LNCaP clone FGC (cell line): ENCODE data around the gene USP24.

ENCODE experiments used
- DNase-seq: peaks from one replicate; pipeline ENCODE4 v3.0.0-alpha.2; 2011; ENCODE audit warnings: low read depth
- H3K4me3 ChIP-seq: 2 replicates; pipeline ENCODE4 v1.5.1; 2011; ENCODE audit warnings: mild to moderate bottlenecking, low read depth, low read length, control low read depth
- TF ChIP-seq, protein P1 (sequence below): IDR thresholded peaks from 2 replicates; pipeline ENCODE4 v1.5.1; 2012; ENCODE audit warnings: mild to moderate bottlenecking; ENCODE audit not compliant: control insufficient read depth, insufficient read depth; ENCODE audit errors: extremely low read depth

Gene USP24

DNA sequence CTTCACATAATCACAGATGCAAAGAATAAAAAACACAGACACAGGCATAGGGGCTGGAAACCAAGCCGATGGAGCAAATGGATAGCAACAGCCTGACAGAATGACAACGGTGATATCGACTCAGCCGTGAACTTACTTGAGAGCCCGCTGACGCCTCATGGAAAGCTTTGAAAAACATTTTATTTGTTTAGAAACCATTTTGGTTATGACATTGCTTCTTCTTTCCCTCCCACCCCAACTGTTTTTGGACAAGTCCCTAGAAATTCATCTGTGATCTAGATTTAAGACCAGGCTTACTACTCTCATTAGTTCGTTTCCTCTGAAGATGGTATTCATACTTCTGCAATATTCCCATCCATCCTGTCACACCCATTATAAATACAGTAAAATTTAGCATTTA, 130.9 kb downstream of the USP24 start:
- DNase-seq = no peak
- TF ChIP-seq, protein P1, sequence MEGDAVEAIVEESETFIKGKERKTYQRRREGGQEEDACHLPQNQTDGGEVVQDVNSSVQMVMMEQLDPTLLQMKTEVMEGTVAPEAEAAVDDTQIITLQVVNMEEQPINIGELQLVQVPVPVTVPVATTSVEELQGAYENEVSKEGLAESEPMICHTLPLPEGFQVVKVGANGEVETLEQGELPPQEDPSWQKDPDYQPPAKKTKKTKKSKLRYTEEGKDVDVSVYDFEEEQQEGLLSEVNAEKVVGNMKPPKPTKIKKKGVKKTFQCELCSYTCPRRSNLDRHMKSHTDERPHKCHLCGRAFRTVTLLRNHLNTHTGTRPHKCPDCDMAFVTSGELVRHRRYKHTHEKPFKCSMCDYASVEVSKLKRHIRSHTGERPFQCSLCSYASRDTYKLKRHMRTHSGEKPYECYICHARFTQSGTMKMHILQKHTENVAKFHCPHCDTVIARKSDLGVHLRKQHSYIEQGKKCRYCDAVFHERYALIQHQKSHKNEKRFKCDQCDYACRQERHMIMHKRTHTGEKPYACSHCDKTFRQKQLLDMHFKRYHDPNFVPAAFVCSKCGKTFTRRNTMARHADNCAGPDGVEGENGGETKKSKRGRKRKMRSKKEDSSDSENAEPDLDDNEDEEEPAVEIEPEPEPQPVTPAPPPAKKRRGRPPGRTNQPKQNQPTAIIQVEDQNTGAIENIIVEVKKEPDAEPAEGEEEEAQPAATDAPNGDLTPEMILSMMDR = no peak
- no peak overlapping the region for H3K4me3 ChIP-seq

DNA sequence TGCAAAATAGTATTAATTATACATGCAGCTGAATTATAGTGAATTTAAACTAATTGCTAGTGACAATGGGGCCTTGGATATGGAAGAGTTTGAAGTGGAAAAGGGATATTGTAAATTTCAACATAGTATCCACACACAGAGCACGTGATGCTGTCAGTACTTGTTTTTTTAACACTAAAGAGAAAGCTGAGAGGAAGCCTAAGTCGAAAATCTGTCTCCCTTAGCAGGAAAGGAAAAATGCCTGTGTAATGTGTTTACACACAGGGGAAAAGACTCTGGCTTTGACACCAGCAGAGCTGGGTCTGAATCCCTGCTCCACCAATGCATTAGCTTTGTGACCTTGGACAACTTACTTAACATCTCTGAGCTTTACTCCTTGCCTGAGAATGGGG, 133.3 kb downstream of the USP24 start:
- TF ChIP-seq, protein P1 = no peak
- no peak for DNase-seq
- H3K4me3 ChIP-seq = no peak overlapping the region

DNA sequence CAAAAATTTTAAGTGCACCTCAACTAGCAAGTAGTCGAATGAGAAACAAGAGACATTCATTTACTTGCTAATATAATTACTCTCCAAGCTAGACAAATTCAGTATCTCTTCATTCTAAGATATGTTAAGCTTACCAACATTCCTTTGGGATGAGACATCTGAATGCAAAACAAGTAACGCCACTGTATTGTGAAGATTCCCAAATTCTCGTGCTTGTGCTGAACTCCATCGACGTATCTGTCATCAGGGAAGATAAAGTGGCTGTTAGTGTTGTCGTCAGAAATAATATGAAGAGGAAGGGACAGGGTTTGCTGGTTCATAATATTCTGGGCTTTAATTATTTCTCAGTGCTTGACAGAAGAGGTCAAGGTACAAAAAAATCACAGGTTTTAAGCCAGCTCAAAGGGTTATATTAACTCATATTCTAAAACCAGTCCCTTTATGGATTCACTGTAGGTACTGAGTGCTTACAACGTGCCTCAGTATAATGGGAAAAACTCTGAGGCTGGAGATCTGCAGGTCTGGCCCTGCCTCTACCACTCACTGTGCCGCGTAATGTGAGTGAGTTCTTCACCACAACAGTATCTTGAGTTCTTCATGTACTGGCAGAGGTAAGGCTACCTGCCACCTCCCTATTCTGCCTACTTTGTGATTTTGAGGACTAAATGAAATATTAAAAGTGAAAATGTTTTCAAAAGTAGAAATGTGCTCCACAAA, 133.8 kb downstream of the USP24 start:
- no peak for DNase-seq
- no peak overlapping the region for H3K4me3 ChIP-seq
- TF ChIP-seq, protein P1 = no peak

DNA sequence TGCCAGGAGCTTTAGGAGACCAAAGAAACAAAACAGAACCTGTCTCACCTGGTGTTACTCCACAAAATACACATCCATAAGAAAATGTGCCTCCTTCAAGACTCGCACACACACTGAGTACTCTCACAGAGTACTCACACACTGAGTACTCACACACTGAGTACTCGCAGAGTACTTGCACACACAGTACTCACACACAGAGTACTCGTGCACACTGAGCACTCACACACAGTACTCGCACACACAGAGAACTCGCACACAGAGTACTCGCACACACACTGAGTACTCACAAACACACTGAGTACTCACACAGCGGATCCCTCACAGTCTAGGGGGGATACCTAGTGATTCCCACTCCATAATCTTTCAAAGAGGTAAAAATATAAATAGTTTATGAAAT, 135.5 kb downstream of the USP24 start:
- TF ChIP-seq, protein P1 = no peak
- DNase-seq = no peak
- no peak overlapping the region for H3K4me3 ChIP-seq

DNA sequence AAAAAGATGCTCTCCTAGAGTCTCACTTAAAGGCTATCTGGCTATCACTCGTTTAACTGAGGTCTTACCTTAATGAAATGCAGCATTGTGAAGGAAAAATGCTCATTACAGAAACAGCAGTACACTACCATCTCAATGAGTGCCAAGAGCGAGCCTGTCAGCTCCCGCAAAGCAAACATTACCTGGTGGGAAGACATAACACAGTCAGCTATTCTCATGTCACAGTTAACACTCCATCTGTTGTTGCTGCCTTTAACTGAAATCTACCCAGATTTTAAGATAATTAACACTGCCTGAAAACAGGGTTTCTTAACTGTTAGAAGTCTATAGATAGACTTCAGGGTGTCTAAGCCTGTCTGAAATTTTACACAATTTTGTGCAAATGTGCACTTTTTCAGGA, 136.7 kb downstream of the USP24 start:
- TF ChIP-seq, protein P1 = no peak
- DNase-seq = no peak
- no peak overlapping the region for H3K4me3 ChIP-seq

DNA sequence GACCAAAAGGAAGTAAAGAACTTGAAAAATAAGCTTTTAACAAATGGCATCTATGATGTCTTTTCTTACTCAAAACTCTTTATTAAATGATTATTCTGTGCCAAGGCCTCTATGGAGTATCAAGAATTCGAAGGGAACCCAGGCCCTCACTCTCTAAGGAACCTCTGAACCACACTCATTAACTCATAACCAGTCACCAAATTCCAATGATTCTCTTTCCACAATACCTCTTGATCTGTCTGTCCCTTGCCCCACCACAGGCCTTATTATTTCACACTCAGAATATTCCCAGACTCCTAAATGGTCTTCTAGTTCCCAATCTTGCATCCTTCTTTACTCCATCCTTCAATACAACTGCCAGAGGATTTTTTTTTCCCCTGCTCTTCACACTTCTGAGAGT, 138.8 kb downstream of the USP24 start:
- no peak for DNase-seq
- H3K4me3 ChIP-seq = no peak overlapping the region
- TF ChIP-seq, protein P1 = no peak

DNA sequence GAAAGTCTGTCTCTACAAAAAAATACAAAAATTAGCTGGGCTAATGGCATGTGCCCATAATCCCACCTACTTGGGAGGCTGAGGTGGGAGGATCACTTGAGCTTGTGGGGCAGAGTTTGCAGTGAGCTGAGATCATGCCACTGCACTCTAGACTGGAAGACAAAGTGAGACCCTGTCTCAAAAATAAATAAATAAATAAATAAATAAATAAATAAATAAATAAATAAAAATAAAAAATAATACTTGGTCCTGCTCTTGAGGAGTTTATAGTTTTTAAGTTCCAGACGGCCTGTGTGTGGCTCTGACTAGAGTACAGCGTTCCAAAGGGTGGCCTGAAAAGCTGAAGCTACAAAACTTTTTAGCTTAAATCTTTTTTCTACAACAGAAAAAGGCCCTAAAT, 140.7 kb downstream of the USP24 start:
- TF ChIP-seq, protein P1 = no peak
- DNase-seq = no peak
- H3K4me3 ChIP-seq = no peak overlapping the region
